Smooth muscle cell (in vitro differentiated cells): ENCODE data around the gene ITGB5. TPM values are rescaled to one million over a fixed set of nuclear protein-coding genes. Genes with fewer than 3 reads are reported as not detected.

Experiments used
- DNase-seq: peaks from one replicate; lab custom pipeline; 2025; ENCODE audit not compliant: unreplicated experiment; lab: John Stamatoyannopoulos, UW
- H2AFZ ChIP-seq: fragments of 200-600 bp; sonication (generic); 2 replicates; pipeline ENCODE4 v1.6.0; 2016; ENCODE audit warnings: antibody characterized with exemption, low read depth, mild to moderate bottlenecking
- H3F3A ChIP-seq: fragments of 200-600 bp; sonication (generic); 2 replicates; pipeline ENCODE4 v1.6.0; 2017; ENCODE audit warnings: antibody characterized with exemption, low read depth
- H3K27ac ChIP-seq: fragments of 200-600 bp; sonication (generic); 2 replicates; pipeline ENCODE4 v1.5.1; 2016; ENCODE audit warnings: low read depth, mild to moderate bottlenecking
- H3K27me3 ChIP-seq: fragments of 200-600 bp; sonication (generic); 2 replicates; pipeline ENCODE4 v1.6.1; 2016; ENCODE audit warnings: low read depth, mild to moderate bottlenecking
- H3K36me3 ChIP-seq: fragments of 200-600 bp; sonication (generic); 2 replicates; pipeline ENCODE4 v1.5.1; 2016; ENCODE audit warnings: low read depth
- H3K4me1 ChIP-seq: fragments of 200-600 bp; sonication (generic); 2 replicates; pipeline ENCODE4 v1.5.1; 2016; ENCODE audit warnings: low read depth
- H3K4me2 ChIP-seq: fragments of 200-600 bp; sonication (generic); 2 replicates; pipeline ENCODE4 v1.6.0; 2016; ENCODE audit warnings: mild to moderate bottlenecking
- H3K4me3 ChIP-seq: fragments of 200-600 bp; sonication (generic); 2 replicates; pipeline ENCODE4 v1.5.1; 2016; ENCODE audit warnings: mild to moderate bottlenecking
- H3K79me2 ChIP-seq: fragments of 200-600 bp; sonication (generic); 2 replicates; pipeline ENCODE4 v1.6.0; 2016; ENCODE audit warnings: low read depth, mild to moderate bottlenecking
- H3K9ac ChIP-seq: fragments of 200-600 bp; sonication (generic); 2 replicates; pipeline ENCODE4 v1.6.0; 2016; ENCODE audit warnings: low read depth
- H3K9me3 ChIP-seq: fragments of 200-600 bp; sonication (generic); replicated peaks from 2 replicates; pipeline ENCODE4 v1.5.1; 2016; ENCODE audit warnings: low read depth
- H4K20me1 ChIP-seq: fragments of 200-600 bp; sonication (generic); 2 replicates; pipeline ENCODE4 v1.6.0; 2016; ENCODE audit warnings: low read depth
- WGBS: methylation state at CpG from one replicate; pipeline ENCODE4 v1.1.7; 2016; ENCODE audit warnings: low lambda C conversion rate; 5-methylcytosine and 5-hydroxymethylcytosine counted together
- polyA plus RNA-seq: library from polyadenylated mRNA; unstranded; fragments of >200 nt; fragmentation: Nextera tagmentation; extraction: Ambion mirVana; gene quantifications from 2 replicates; pipeline ENCODE4 v1.2.1, GENCODE V29; 2016
- total RNA-seq: library from RNA; depleted of rRNA; stranded (reverse); fragments of >200 nt; gene quantifications from 2 replicates; pipeline ENCODE4 v1.2.3, GENCODE V29; 2014
- TF ChIP-seq, protein P1 (sequence below): fragments of 200-600 bp; sonication (generic); IDR thresholded peaks from 2 replicates; pipeline ENCODE4 v1.5.1; 2017; ENCODE audit warnings: borderline replicate concordance, mild to moderate bottlenecking, antibody characterized with exemption; ENCODE audit not compliant: insufficient read depth, poor library complexity, severe bottlenecking

The ITGB5 gene
- total and polyA plus RNA-seq, 2 experiments from 2014 or later: 343 to 403 TPM

DNA sequence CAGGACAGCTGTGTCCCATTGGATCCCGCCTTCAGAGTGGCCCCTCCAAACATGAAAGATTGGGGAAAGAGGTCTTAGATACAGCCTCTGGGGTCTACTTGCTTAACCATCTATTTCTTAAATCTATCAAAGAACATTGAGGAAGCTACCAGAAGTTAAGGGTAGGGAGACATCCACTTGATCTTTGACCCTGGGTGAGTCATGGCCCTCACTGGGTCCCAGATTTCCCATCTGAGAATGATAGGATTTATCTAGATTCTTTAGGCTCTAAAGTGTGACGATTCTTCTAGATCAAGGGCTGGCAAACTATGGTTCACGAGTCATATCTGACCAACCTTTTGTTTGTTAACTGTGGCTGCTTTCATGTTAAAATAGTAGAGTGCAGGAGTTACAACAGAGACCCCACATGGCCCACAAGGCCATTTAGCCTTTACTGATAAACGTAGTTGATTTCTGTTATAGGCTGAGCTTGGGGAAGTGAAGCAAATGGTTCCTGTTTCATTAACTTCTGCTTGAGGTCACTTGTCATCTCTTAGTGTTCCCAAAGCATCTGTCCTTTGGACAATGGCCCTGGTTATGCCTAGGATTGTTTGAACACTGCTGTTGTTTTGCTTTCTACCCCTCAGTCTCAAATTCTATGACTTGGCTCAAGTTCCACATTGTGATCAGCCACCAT, 39.4 kb upstream of the ITGB5 start:
- H3K27me3 ChIP-seq: no peaks in the 10 kb centered on the region
- H3K9me3 ChIP-seq: no peaks in the 10 kb centered on the region
- H3K36me3 ChIP-seq: no peaks in the 10 kb centered on the region
- H3F3A ChIP-seq: no peaks in the 10 kb centered on the region
- 80% methylated on average over 4 of the region's 4 CpGs for WGBS
- H3K4me2 ChIP-seq: no peak overlapping the region
- no peak overlapping the region for H2AFZ ChIP-seq
- no peak overlapping the region for H3K4me3 ChIP-seq
- H3K79me2 ChIP-seq: no peaks in the 10 kb centered on the region
- no peaks in the 10 kb centered on the region for H3K4me1 ChIP-seq
- TF ChIP-seq, protein P1, sequence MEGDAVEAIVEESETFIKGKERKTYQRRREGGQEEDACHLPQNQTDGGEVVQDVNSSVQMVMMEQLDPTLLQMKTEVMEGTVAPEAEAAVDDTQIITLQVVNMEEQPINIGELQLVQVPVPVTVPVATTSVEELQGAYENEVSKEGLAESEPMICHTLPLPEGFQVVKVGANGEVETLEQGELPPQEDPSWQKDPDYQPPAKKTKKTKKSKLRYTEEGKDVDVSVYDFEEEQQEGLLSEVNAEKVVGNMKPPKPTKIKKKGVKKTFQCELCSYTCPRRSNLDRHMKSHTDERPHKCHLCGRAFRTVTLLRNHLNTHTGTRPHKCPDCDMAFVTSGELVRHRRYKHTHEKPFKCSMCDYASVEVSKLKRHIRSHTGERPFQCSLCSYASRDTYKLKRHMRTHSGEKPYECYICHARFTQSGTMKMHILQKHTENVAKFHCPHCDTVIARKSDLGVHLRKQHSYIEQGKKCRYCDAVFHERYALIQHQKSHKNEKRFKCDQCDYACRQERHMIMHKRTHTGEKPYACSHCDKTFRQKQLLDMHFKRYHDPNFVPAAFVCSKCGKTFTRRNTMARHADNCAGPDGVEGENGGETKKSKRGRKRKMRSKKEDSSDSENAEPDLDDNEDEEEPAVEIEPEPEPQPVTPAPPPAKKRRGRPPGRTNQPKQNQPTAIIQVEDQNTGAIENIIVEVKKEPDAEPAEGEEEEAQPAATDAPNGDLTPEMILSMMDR: no peak
- no peak overlapping the region for H3K27ac ChIP-seq
- H3K9ac ChIP-seq: no peak overlapping the region
- H4K20me1 ChIP-seq: no peaks in the 10 kb centered on the region
- no peak for DNase-seq

DNA sequence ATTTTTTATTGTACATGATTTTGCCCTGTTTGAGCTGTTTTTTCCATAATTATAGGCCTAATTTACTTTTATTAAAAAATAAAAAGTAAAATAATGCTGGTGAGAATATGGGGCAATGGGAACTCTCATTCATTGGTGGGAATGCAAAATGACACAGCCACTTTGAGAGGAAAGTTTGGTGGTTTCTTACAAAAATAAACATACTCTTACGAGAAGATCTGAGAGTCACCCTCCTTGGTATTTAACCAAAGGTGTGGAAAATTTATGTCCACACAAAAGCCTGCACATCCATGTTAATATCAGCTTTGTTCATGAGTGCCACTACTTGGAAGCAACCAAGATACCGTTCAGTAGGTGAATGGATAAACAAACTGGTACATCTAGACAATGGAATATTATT, 37.6 kb upstream of the ITGB5 start:
- Histone ChIP-seq H3K27me3 (no peaks in the 10 kb centered on the region), H3K4me2 (no peak overlapping the region), H4K20me1 (no peaks in the 10 kb centered on the region), H3K9me3 (no peaks in the 10 kb centered on the region), H3K36me3 (no peaks in the 10 kb centered on the region), H2AFZ (no peak overlapping the region), H3K79me2 (no peaks in the 10 kb centered on the region), H3F3A (no peaks in the 10 kb centered on the region), H3K4me3 (no peak overlapping the region), H3K27ac (no peak overlapping the region), H3K9ac (no peak overlapping the region), H3K4me1 (no peaks in the 10 kb centered on the region)
- WGBS: 70% methylated on average over 2 of the region's 2 CpGs
- TF ChIP-seq, protein P1: no peak
- DNase-seq: no peak

DNA sequence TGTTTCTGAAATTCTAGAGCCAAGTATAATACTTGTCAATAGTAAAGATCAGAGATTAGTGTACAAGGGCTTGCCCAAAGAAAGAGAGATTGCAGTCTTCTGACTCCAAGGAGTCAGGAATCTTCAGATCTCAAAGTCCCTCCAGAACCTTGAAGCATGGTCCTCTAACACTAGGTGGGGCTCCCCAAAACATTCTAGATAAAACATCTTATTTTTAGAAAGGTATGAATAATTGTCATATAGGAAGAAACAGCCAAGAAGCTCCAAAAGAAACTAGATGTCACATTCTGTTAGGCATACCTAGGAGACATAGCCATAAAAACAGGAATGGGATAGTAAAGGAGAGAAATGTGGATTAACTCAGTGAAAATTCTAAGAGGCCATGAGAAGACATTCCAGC, 36.7 kb upstream of the ITGB5 start:
- H3K9me3 ChIP-seq: no peaks in the 10 kb centered on the region
- no peaks in the 10 kb centered on the region for H3K27me3 ChIP-seq
- H3K9ac ChIP-seq: no peak overlapping the region
- no peaks in the 10 kb centered on the region for H3F3A ChIP-seq
- no peak overlapping the region for H3K27ac ChIP-seq
- H3K4me1 ChIP-seq: no peaks in the 10 kb centered on the region
- H3K36me3 ChIP-seq: no peaks in the 10 kb centered on the region
- no peaks in the 10 kb centered on the region for H3K79me2 ChIP-seq
- no peak overlapping the region for H3K4me2 ChIP-seq
- TF ChIP-seq, protein P1: no peak
- H2AFZ ChIP-seq: no peak overlapping the region
- H3K4me3 ChIP-seq: no peak overlapping the region
- no peaks in the 10 kb centered on the region for H4K20me1 ChIP-seq
- DNase-seq: no peak

DNA sequence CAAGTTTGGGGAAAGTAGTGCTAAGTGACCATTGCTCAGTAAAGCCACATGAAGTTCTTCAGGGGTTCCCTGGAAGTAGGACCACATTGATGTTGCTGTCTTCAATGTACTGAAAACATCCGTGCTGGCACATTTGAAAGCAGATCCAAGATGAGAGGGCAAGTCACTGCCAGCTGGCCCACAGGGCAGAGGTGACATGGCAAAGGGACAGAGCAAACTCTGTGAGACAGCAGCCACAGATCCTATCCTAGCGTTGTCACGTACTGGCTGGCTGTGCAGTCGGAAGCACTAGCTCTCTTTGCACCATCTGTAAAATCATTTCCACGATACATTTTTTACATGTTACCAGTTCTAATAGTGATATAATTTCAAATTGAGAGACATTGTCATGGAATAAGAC, 33.6 kb upstream of the ITGB5 start:
- WGBS: 97% methylated on average over 5 of the region's 5 CpGs
- no peak overlapping the region for H3K4me3 ChIP-seq
- no peaks in the 10 kb centered on the region for H3K27me3 ChIP-seq
- no peaks in the 10 kb centered on the region for H4K20me1 ChIP-seq
- H3K4me2 ChIP-seq: no peak overlapping the region
- no peak overlapping the region for H3K27ac ChIP-seq
- H2AFZ ChIP-seq: no peak overlapping the region
- no peaks in the 10 kb centered on the region for H3K36me3 ChIP-seq
- no peak for DNase-seq
- no peaks in the 10 kb centered on the region for H3K9me3 ChIP-seq
- H3K4me1 ChIP-seq: no peaks in the 10 kb centered on the region
- no peak overlapping the region for H3K9ac ChIP-seq
- TF ChIP-seq, protein P1: no peak
- H3F3A ChIP-seq: no peaks in the 10 kb centered on the region
- no peaks in the 10 kb centered on the region for H3K79me2 ChIP-seq
